ENCODE results near the gene HS6ST2. TPM values are rescaled to one million over a fixed set of nuclear protein-coding genes. Genes with fewer than 3 reads are reported as not detected.
"Not testable (repeated sequence)": the region's sequence is repeated elsewhere in the genome, so short reads cannot be mapped to it uniquely, and the experiment has no call there.

The HS6ST2 gene
- total and polyA plus RNA-seq, 12 donors: 0.13 to 1.2 (median 0.26) TPM; not detected in 3

DNA sequence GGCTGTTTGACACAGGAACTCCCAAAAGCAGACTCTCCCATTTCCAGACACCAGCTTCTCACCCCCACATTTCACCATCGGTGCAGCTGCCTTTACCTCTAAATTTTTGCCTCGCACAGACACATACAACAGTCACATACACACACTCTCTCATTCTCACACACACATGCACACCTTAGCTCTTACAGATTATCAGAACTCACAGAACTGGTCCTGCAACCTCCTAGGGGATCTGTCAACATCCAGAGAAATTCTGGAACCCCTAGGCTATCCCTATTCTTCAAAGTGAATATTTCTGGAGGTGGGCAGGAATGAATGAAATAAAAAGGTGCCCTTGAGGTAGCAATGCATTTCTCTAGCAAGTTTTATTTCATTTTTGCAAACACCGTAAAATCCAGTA is 4.1 kb downstream of the HS6ST2 start:
- Histone ChIP-seq H3K4me1 (peaks cover 0 to 26% (median 5%) of the 10 kb centered on the region in 9 donors), H3K27ac (no peak overlapping the region), H3K4me3 (no peak overlapping the region), H3K27me3 (peaks cover 0 to 58% (median 27%) of the 10 kb centered on the region in 7 donors), H3K9me3 (no peaks in the 10 kb centered on the region), H3K36me3 (no peaks in the 10 kb centered on the region)
- TF ChIP-seq, protein P1, sequence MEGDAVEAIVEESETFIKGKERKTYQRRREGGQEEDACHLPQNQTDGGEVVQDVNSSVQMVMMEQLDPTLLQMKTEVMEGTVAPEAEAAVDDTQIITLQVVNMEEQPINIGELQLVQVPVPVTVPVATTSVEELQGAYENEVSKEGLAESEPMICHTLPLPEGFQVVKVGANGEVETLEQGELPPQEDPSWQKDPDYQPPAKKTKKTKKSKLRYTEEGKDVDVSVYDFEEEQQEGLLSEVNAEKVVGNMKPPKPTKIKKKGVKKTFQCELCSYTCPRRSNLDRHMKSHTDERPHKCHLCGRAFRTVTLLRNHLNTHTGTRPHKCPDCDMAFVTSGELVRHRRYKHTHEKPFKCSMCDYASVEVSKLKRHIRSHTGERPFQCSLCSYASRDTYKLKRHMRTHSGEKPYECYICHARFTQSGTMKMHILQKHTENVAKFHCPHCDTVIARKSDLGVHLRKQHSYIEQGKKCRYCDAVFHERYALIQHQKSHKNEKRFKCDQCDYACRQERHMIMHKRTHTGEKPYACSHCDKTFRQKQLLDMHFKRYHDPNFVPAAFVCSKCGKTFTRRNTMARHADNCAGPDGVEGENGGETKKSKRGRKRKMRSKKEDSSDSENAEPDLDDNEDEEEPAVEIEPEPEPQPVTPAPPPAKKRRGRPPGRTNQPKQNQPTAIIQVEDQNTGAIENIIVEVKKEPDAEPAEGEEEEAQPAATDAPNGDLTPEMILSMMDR (IDR thresholded peaks at IDR 0.05): no peak
- 94 to 100% methylated on average over 2 to 3 of the region's 3 CpGs for WGBS, 2 donors
- no peak for DNase-seq
- intact Hi-C loops (cut with DNase I): loop anchor here in 3 of 10 donors (10.0 kb wide), 1 partner anchor 210 kb away; no protein-coding TSS in a partner anchor
- ATAC-seq: no peak

DNA sequence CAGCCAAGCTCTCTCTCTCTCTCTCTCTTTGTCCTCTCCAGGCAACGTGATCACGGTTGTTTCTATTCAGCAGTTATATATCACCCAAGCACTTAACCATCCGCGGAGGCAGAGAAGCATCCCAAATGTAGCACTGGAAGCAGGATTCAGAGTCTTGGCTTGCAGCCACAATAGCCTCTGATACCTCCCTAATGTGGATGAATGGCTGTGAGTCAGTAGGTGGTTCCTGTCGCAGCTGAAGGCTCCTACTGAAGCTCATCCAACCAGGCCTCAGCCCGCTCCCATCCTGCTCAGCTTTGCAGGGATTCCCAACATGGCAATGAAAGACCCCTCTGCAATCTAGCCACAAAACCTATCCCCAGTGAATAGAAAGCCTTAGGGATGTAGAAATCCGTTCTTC is 5.1 kb downstream of the HS6ST2 start:
- intact Hi-C loops (cut with DNase I): loop anchor here in 3 of 10 donors (10.0 kb wide), 1 partner anchor 209 kb away; no protein-coding TSS in a partner anchor
- DNase-seq (no peak), ATAC-seq (no peak)
- TF ChIP-seq, protein P1 (IDR thresholded peaks at IDR 0.05): no peak
- no peaks in the 10 kb centered on the region for H3K9me3 ChIP-seq
- 83 to 88% methylated on average over 7 of the region's 7 CpGs for WGBS, 2 donors
- H3K4me1 ChIP-seq: peaks cover 0 to 24% (median 4%) of the 10 kb centered on the region in 9 donors
- H3K27ac ChIP-seq: no peak overlapping the region
- no peak overlapping the region for H3K4me3 ChIP-seq
- H3K36me3 ChIP-seq: no peaks in the 10 kb centered on the region
- H3K27me3 ChIP-seq: peaks cover 0 to 56% (median 17%) of the 10 kb centered on the region in 7 donors

DNA sequence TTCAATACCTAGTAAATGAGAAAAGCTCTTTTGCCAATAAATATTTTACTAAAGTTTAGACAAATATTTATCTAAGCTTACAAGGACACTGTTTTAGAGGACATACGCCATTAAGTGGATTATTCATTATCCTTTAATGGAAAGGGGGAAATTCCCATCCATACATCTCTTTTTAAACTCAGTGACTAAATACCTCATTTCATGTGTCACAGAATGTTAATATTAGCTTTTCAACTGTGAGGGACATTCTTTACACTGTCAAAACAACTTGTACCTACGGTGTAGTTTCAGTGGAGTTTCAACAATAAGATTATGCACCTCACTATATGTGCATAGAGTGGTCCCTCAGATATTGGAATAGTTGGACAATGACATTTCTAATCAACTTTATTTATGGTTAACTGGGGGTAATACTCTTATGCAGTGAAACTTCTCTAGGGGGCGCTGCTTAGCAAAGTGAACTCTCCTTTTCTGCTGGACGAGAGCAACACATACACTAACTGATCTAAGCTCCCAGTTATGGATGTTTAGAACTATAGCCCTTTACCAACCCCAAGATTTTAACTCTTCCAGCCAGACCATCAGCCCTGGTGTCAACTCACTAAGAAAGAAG is 9.7 kb downstream of the HS6ST2 start:
- intact Hi-C loops (cut with DNase I): no loop called here
- WGBS, 2 donors: 50 to 53% methylated on average over 4 of the region's 4 CpGs

DNA sequence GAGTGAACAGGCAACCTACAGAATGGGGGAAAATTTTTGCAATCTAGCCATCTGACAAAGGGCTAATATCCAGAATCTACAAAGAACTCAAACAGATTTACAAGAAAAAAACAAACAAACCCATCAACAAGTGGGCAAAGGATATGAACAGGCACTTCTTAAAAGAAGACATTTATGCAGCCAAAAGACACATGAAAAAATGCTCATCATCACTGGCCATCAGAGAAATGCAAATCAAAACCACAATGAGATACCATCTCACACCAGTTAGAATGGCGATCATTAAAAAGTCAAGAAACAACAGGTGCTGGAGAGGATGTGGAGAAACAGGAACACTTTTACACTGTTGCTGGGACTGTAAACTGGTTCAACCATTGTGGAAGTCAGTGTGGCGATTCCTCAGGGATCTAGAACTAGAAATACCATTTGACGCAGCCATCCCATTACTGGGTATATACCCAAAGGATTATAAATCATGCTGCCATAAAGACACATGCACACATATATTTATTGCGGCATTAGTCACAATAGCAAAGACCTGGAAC is 13.3 kb downstream of the HS6ST2 start:
- H3K27ac ChIP-seq; ATAC-seq; H3K36me3 ChIP-seq; H3K4me3 ChIP-seq; H3K4me1 ChIP-seq; DNase-seq; H3K9me3 ChIP-seq; intact Hi-C loops (cut with DNase I): not testable (repeated sequence)
- H3K27me3 ChIP-seq: peaks cover 0 to 22% (median 0%) of the 10 kb centered on the region in 7 donors
- WGBS, 2 donors: 84 to 92% methylated on average over 3 to 4 of the region's 4 CpGs

More for the DNA sequence above, 9.7 kb downstream of the HS6ST2 start:
- DNase-seq (no peak), ATAC-seq (no peak)
- TF ChIP-seq, protein P1 (IDR thresholded peaks at IDR 0.05): peak in 1 of 9 donors; percentile 28
- Histone ChIP-seq H3K9me3 (peaks cover 0 to 6% (median 0%) of the 10 kb centered on the region in 11 donors), H3K27ac (no peak overlapping the region), H3K4me1 (no peaks in the 10 kb centered on the region), H3K36me3 (no peaks in the 10 kb centered on the region), H3K27me3 (peaks cover 0 to 12% (median 0%) of the 10 kb centered on the region in 7 donors), H3K4me3 (no peak overlapping the region)
